ENCODE results near the gene WDPCP. TPM values are rescaled to one million over a fixed set of nuclear protein-coding genes. Genes with fewer than 3 reads are reported as not detected.
"Not testable (repeated sequence)": the region's sequence is repeated elsewhere in the genome, so short reads cannot be mapped to it uniquely, and the experiment has no call there.

The WDPCP gene
- total and polyA plus RNA-seq, 3 donors from 2014 or later: 8.3 to 23.5 (median 20.1) TPM

- Histone ChIP-seq H3K4me1 (no peaks in the 10 kb centered on the region), H3K4me3 (no peak overlapping the region), H3K36me3 (ENCODE audit: low read depth, missing control alignments) (no peaks in the 10 kb centered on the region), H3K27ac (no peak overlapping the region), H3K27me3 (no peaks in the 10 kb centered on the region), H3K9me3 (no peaks in the 10 kb centered on the region)
- DNase-seq: no peak
- 95 to 97% methylated on average over 1 of the region's 1 CpG for WGBS, 2 donors
- intact Hi-C loops (cut with DNase I; ENCODE audit: low total_unique reads): no loop called here
- TF ChIP-seq POLR2A (IDR thresholded peaks at IDR 0.05): no peak
- TF ChIP-seq, protein P1, sequence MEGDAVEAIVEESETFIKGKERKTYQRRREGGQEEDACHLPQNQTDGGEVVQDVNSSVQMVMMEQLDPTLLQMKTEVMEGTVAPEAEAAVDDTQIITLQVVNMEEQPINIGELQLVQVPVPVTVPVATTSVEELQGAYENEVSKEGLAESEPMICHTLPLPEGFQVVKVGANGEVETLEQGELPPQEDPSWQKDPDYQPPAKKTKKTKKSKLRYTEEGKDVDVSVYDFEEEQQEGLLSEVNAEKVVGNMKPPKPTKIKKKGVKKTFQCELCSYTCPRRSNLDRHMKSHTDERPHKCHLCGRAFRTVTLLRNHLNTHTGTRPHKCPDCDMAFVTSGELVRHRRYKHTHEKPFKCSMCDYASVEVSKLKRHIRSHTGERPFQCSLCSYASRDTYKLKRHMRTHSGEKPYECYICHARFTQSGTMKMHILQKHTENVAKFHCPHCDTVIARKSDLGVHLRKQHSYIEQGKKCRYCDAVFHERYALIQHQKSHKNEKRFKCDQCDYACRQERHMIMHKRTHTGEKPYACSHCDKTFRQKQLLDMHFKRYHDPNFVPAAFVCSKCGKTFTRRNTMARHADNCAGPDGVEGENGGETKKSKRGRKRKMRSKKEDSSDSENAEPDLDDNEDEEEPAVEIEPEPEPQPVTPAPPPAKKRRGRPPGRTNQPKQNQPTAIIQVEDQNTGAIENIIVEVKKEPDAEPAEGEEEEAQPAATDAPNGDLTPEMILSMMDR (IDR thresholded peaks at IDR 0.05): no peak
These were observed 219.1 kb downstream of the WDPCP start for GRCh38 chr2:63369146-63369545.

GRCh38 chr2:63364866-63365265 is 223.4 kb downstream of the WDPCP start:
- Histone ChIP-seq H3K27ac (no peak overlapping the region), H3K27me3 (no peaks in the 10 kb centered on the region), H3K36me3 (ENCODE audit: low read depth, missing control alignments) (no peaks in the 10 kb centered on the region), H3K4me1 (no peaks in the 10 kb centered on the region), H3K9me3 (no peaks in the 10 kb centered on the region), H3K4me3 (no peak overlapping the region)
- TF ChIP-seq, protein P1 (IDR thresholded peaks at IDR 0.05): no peak
- intact Hi-C loops (cut with DNase I; ENCODE audit: low total_unique reads): no loop called here
- no peak for DNase-seq
- WGBS, 2 donors: 80 to 89% methylated on average over 1 of the region's 1 CpG

DNA sequence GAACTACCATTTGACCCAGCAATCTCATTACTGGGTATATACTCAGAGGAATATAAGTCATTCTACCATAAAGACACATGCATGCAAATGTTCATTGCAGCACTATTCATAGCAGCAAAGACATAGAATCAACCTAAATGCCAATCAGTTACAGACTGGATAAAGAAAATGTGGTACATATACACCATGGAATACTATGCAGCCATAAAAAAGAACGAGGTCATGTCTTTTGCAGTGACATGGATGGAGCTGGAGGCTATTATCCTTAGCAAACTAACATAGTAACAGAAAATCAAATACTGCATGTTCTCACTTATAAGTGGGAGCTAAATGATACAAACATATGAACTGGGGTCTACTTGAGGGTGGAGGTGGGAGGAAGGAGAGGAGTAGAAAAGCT is 230.6 kb downstream of the WDPCP start:
- H3K27ac ChIP-seq; H3K27me3 ChIP-seq; DNase-seq; H3K36me3 ChIP-seq (ENCODE audit: low read depth, missing control alignments); H3K9me3 ChIP-seq; intact Hi-C loops (cut with DNase I; ENCODE audit: low total_unique reads); H3K4me3 ChIP-seq; H3K4me1 ChIP-seq: not testable (repeated sequence)
- WGBS, 2 donors: 81 to 90% methylated on average over 1 of the region's 1 CpG

DNA sequence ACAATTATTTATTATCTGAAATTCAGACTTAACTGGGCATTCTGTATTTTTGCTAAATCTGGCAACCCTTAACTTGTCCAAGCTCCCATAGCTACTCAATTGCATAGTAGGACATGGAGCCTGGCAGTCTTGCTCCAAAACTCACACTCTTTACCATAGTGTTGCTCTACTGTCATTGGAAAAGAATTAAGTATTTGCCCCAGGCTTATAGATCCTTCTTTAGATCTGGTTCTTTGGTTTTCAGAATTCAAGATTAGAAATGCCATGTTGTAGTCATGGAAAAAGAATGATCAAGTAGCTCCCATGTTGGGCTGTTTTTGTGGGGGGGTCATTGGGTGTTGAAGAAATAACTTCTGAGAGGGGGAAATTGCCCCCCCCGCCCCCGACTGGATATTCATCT is 240.9 kb downstream of the WDPCP start:
- no peaks in the 10 kb centered on the region for H3K27me3 ChIP-seq
- no peaks in the 10 kb centered on the region for H3K4me1 ChIP-seq
- intact Hi-C loops (cut with DNase I; ENCODE audit: low total_unique reads): no loop called here
- H3K27ac ChIP-seq: no peak overlapping the region
- H3K36me3 ChIP-seq (ENCODE audit: low read depth, missing control alignments): no peaks in the 10 kb centered on the region
- WGBS, 2 donors: 93 to 98% methylated on average over 2 of the region's 2 CpGs
- TF ChIP-seq POLR2A (IDR thresholded peaks at IDR 0.05): no peak
- TF ChIP-seq, protein P1 (IDR thresholded peaks at IDR 0.05): no peak
- no peak for DNase-seq
- no peaks in the 10 kb centered on the region for H3K9me3 ChIP-seq
- no peak overlapping the region for H3K4me3 ChIP-seq

DNA sequence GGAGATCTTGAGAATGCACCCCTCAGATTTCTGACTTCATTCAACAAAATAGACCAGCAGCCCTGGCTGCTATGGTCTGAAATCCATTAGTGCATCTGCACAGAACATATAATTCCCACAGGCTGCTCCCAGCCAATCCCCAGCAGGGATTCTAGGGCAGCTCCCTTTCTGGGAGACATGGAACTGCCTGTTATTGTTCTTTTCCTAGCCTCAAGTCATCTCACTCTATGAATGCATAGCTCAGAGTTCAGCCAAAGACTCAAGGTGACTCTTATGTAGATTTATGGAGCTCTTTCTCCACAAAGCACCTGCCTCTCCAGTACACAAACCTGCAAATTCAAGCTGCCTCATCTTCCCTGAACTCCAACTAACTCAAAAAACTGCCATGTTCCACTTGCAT is 241.9 kb downstream of the WDPCP start:
- DNase-seq: no peak
- no peak for TF ChIP-seq POLR2A (IDR thresholded peaks at IDR 0.05)
- TF ChIP-seq, protein P1 (IDR thresholded peaks at IDR 0.05): no peak
- intact Hi-C loops (cut with DNase I; ENCODE audit: low total_unique reads): no loop called here
- H3K9me3 ChIP-seq: no peaks in the 10 kb centered on the region
- no peaks in the 10 kb centered on the region for H3K27me3 ChIP-seq
- no peaks in the 10 kb centered on the region for H3K4me1 ChIP-seq
- no peak overlapping the region for H3K4me3 ChIP-seq
- no peak overlapping the region for H3K27ac ChIP-seq
- H3K36me3 ChIP-seq (ENCODE audit: low read depth, missing control alignments): no peaks in the 10 kb centered on the region
